HEK293 (cell line): Measurements from ENCODE around the gene PDHB.

Experiments used
- CTCF ChIA-PET: fragments of 350-600 bp; formaldehyde crosslinking; extraction: SDS; loops from one replicate; lab custom pipeline; 2021; ENCODE audit warnings: antibody characterized with exemption; lab: Yijun Ruan, JAX
- POLR2A ChIA-PET: fragments of 300-600 bp; formaldehyde crosslinking; extraction: SDS; loops from one replicate; lab custom pipeline; 2020; ENCODE audit warnings: antibody characterized with exemption, inconsistent platforms; lab: Yijun Ruan, JAX
- H3K27ac ChIP-seq: fragments of 200-500 bp; sonication (Bioruptor generic); 2 replicates; pipeline ENCODE4 v1.5.1; 2014; ENCODE audit warnings: low read depth, low read length, control low read depth, inconsistent platforms; ENCODE audit errors: extremely low read depth
- H3K36me3 ChIP-seq, 2 experiments: fragments of 200-500 bp in 1 of 2; sonication (Bioruptor generic) in 1 of 2; 1 replicate in 1 of 2; 2 replicates in 1 of 2; pipeline ENCODE4 v1.5.1; 2014 to 2017; ENCODE audit warnings: inconsistent platforms in 2 of 2, low read length in 2 of 2; ENCODE audit not compliant: control insufficient read depth in 2 of 2, insufficient read depth in 1 of 2
- H3K4me1 ChIP-seq: fragments of 200-500 bp; sonication (Bioruptor generic); 2 replicates; pipeline ENCODE4 v1.5.1; 2014; ENCODE audit warnings: mild to moderate bottlenecking, low read length, inconsistent platforms; ENCODE audit not compliant: control insufficient read depth, insufficient read depth
- H3K4me3 ChIP-seq: 2 replicates; pipeline ENCODE4 v1.5.1; 2011; ENCODE audit warnings: low read depth, mild to moderate bottlenecking, control low read depth, low read length, moderate library complexity
- H3K9me3 ChIP-seq: fragments of 200-500 bp; sonication (Bioruptor generic); 2 replicates; pipeline ENCODE4 v1.5.1; 2014; ENCODE audit warnings: low read depth, low read length, inconsistent platforms; ENCODE audit not compliant: control insufficient read depth, insufficient read depth
- ATF2 ChIP-seq: fragments of 450-650 bp; formaldehyde crosslinking; IDR thresholded peaks from 2 replicates; pipeline ENCODE4 v1.5.1; 2016; ENCODE audit warnings: missing biosample characterization, missing genetic modification characterization, low read depth
- BCL11A ChIP-seq: fragments of 450-650 bp; formaldehyde crosslinking; IDR thresholded peaks from 2 replicates; pipeline ENCODE4 v1.5.1; 2016; ENCODE audit warnings: low read depth, missing biosample characterization, missing genetic modification characterization
- GLIS2 ChIP-seq: fragments of 450-650 bp; formaldehyde crosslinking; IDR thresholded peaks from 2 replicates; pipeline ENCODE4 v1.5.1; 2016; ENCODE audit warnings: missing biosample characterization, missing genetic modification characterization
- HOXA7 ChIP-seq: sonication (generic); formaldehyde crosslinking; IDR thresholded peaks from 2 replicates; pipeline ENCODE4 v1.8.1; 2022; ENCODE audit warnings: missing genetic modification reagents, borderline replicate concordance
- KLF17 ChIP-seq: fragments of 450-650 bp; formaldehyde crosslinking; IDR thresholded peaks from 2 replicates; pipeline ENCODE4 v1.5.1; 2016; ENCODE audit warnings: missing biosample characterization, missing genetic modification characterization
- KLF7 ChIP-seq: fragments of 450-650 bp; formaldehyde crosslinking; IDR thresholded peaks from 2 replicates; pipeline ENCODE4 v1.5.1; 2016; ENCODE audit warnings: missing biosample characterization, missing genetic modification characterization, borderline replicate concordance
- MYNN ChIP-seq: fragments of 450-650 bp; formaldehyde crosslinking; IDR thresholded peaks from 2 replicates; pipeline ENCODE4 v1.5.1; 2016; ENCODE audit warnings: missing biosample characterization, missing genetic modification characterization, borderline replicate concordance
- PRDM1 ChIP-seq: fragments of 450-650 bp; formaldehyde crosslinking; IDR thresholded peaks from 2 replicates; pipeline ENCODE4; 2016; ENCODE audit warnings: missing biosample characterization, missing genetic modification characterization
- SCRT1 ChIP-seq: fragments of 450-650 bp; formaldehyde crosslinking; IDR thresholded peaks from 2 replicates; pipeline ENCODE4 v1.5.1; 2016; ENCODE audit warnings: missing biosample characterization, missing genetic modification characterization, borderline replicate concordance
- SCRT2 ChIP-seq: fragments of 450-650 bp; formaldehyde crosslinking; IDR thresholded peaks from 2 replicates; pipeline ENCODE4 v1.5.1; 2016; ENCODE audit warnings: missing biosample characterization, missing genetic modification characterization
- TCF7L2 ChIP-seq: IDR thresholded peaks from 2 replicates; pipeline ENCODE4 v1.6.1; 2011; ENCODE audit warnings: low read depth, mild to moderate bottlenecking, inconsistent platforms, low read length, moderate library complexity, borderline replicate concordance
- ZBTB1 ChIP-seq: fragments of 450-650 bp; formaldehyde crosslinking; IDR thresholded peaks from 2 replicates; pipeline ENCODE4 v1.5.1; 2016; ENCODE audit warnings: missing biosample characterization, missing genetic modification characterization
- ZBTB11 ChIP-seq: fragments of 450-650 bp; formaldehyde crosslinking; conservative IDR thresholded peaks from 2 replicates; pipeline ENCODE4 v1.5.1; 2016; ENCODE audit warnings: low read depth, missing biosample characterization, missing genetic modification characterization
- ZBTB17 ChIP-seq: fragments of 450-650 bp; formaldehyde crosslinking; IDR thresholded peaks from 2 replicates; pipeline ENCODE4 v1.5.1; 2016; ENCODE audit warnings: missing biosample characterization, missing genetic modification characterization
- ZBTB26 ChIP-seq: fragments of 450-650 bp; formaldehyde crosslinking; optimal IDR thresholded peaks from 2 replicates; pipeline ENCODE3; 2016; ENCODE audit warnings: missing biosample characterization, mild to moderate bottlenecking, missing genetic modification characterization
- ZNF26 ChIP-seq: fragments of 450-650 bp; formaldehyde crosslinking; IDR thresholded peaks from 2 replicates; pipeline ENCODE4 v1.5.1; 2016; ENCODE audit warnings: missing biosample characterization, missing genetic modification characterization
- ZNF366 ChIP-seq: fragments of 450-650 bp; formaldehyde crosslinking; conservative IDR thresholded peaks from 2 replicates; pipeline ENCODE4 v1.5.1; 2016; ENCODE audit warnings: missing biosample characterization, missing genetic modification characterization
- ZNF449 ChIP-seq: fragments of 450-650 bp; formaldehyde crosslinking; IDR thresholded peaks from 2 replicates; pipeline ENCODE4 v1.5.1; 2017; ENCODE audit warnings: missing biosample characterization, mild to moderate bottlenecking, missing genetic modification characterization, moderate library complexity
- ZNF501 ChIP-seq: fragments of 450-650 bp; formaldehyde crosslinking; IDR thresholded peaks from 2 replicates; pipeline ENCODE4 v1.5.1; 2016; ENCODE audit warnings: missing biosample characterization, missing genetic modification characterization
- ZNF510 ChIP-seq: fragments of 450-650 bp; formaldehyde crosslinking; IDR thresholded peaks from 2 replicates; pipeline ENCODE4 v1.5.1; 2018; ENCODE audit warnings: mild to moderate bottlenecking, missing genetic modification characterization, missing biosample characterization; ENCODE audit not compliant: insufficient replicate concordance
- ZNF555 ChIP-seq: fragments of 450-650 bp; formaldehyde crosslinking; conservative IDR thresholded peaks from 2 replicates; pipeline ENCODE4 v1.5.1; 2017; ENCODE audit warnings: missing biosample characterization, mild to moderate bottlenecking, missing genetic modification characterization, inconsistent platforms
- ZNF621 ChIP-seq: fragments of 450-650 bp; formaldehyde crosslinking; IDR thresholded peaks from 2 replicates; pipeline ENCODE4 v1.5.1; 2017; ENCODE audit warnings: missing biosample characterization, missing genetic modification characterization

The PDHB gene

GRCh38 chr3:58383904-58384303 lies 49.7 kb downstream of the PDHB start (continued):
- no peak for TF ChIP-seq ZBTB26 (tag by site-specific recombination)
- no peak for TF ChIP-seq KLF17 (tag by site-specific recombination)
- no peak for TF ChIP-seq ZNF501

GRCh38 chr3:58383476-58383875 lies 50.2 kb downstream of the PDHB start:
- Histone ChIP-seq H3K4me1 (no peaks in the 10 kb centered on the region), H3K9me3 (no peaks in the 10 kb centered on the region), H3K27ac (no peak overlapping the region), H3K4me3 (no peak overlapping the region), H3K36me3 (peaks cover 0 to 30% of the 10 kb centered on the region in 2 experiments; a peak in 1 of 3 replicates)
- POLR2A ChIA-PET, result interaction anchor here (0.6 kb wide), 1 partner anchor 49 kb away, joined by 7 read pairs; no protein-coding TSS in a partner anchor
- CTCF ChIA-PET, result no interaction called here
- TF ChIP-seq ZBTB17 (tag by site-specific recombination), result no peak
- no peak for TF ChIP-seq HOXA7 (CRISPR knock-in tag)
- no peak for TF ChIP-seq ZBTB11 (tag by site-specific recombination)
- TF ChIP-seq ZNF366 (tag by site-specific recombination), result no peak
- TF ChIP-seq ZNF555 (tag by site-specific recombination), result no peak
- no peak for TF ChIP-seq ZNF449 (tag by site-specific recombination)
- TF ChIP-seq ATF2 (tag by site-specific recombination), result no peak
- TF ChIP-seq BCL11A (tag by site-specific recombination), result no peak
- no peak for TF ChIP-seq ZNF621 (tag by site-specific recombination)

- TF ChIP-seq KLF7 (tag by site-specific recombination) (no peak), MYNN (tag by site-specific recombination) (no peak), ZNF510 (tag by site-specific recombination) (no peak), GLIS2 (no peak), SCRT1 (tag by site-specific recombination) (peak; percentile 84; the same call in 1 of the 2 replicates), ZNF26 (no peak), PRDM1 (tag by site-specific recombination) (no peak), SCRT2 (tag by site-specific recombination) (peak; percentile 85), TCF7L2 (no peak), ZBTB1 (tag by site-specific recombination) (no peak)
- CTCF ChIA-PET, result interaction anchor here (0.7 kb wide), 1 partner anchor 165 kb away, joined by 3 read pairs; no protein-coding TSS in a partner anchor
- Histone ChIP-seq H3K9me3 (no peaks in the 10 kb centered on the region), H3K4me1 (0 out of 2 replicates have a peak, but pooled peaks cover 2% of the 10 kb centered on the region), H3K36me3 (peaks cover 0 to 12% of the 10 kb centered on the region in 2 experiments; a peak in 1 of 3 replicates), H3K27ac (no peak overlapping the region), H3K4me3 (no peak overlapping the region)
- POLR2A ChIA-PET, result no interaction called here
Measured at GRCh38 chr3:58379351-58380073, 54.1 kb downstream of the PDHB start.
